GDM1 (cell line): ENCODE results near the gene ARMH2.

Experiments used
- DNase-seq: peaks from one replicate; lab custom pipeline; 2025; lab: John Stamatoyannopoulos, UW

ARMH2 gene

GRCh38 chr6:24798740-24799540 lies at the start of gene ARMH2:
Gene ARMH2 (minus strand): TSS chr6:24798917. CDS start chr6:24798857, 60 bp downstream.
- no peak for DNase-seq

- DNase-seq, result no peak
Measured at GRCh38 chr6:24848461-24848860, 49.7 kb upstream of the ARMH2 start.

GRCh38 chr6:24847402-24847801 lies 48.7 kb upstream of the ARMH2 start:
- DNase-seq, result no peak

GRCh38 chr6:24845578-24845977 lies 46.9 kb upstream of the ARMH2 start:
- no peak for DNase-seq

- DNase-seq, result no peak
Measured at GRCh38 chr6:24844903-24845302, 46.2 kb upstream of the ARMH2 start.

DNA sequence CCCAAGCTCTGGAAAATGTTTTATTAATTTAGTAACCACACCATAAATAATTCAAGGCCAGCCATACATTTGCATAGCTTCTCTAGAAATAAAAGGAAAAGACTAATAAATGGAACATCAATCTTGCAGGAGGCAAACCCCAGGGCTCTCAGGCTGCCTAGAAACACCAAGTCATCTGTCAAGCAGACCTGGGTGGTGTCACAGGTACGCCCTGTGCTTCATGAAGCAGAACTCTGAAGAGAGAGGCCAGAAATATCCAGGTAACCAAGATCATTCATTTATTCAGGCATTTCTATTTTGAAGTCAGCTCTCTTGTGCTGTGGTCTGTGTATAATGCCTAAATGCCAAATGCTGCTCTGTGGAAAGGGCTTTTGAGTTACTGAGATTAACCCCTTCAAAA lies 45.3 kb upstream of the ARMH2 start:
- no peak for DNase-seq

DNA sequence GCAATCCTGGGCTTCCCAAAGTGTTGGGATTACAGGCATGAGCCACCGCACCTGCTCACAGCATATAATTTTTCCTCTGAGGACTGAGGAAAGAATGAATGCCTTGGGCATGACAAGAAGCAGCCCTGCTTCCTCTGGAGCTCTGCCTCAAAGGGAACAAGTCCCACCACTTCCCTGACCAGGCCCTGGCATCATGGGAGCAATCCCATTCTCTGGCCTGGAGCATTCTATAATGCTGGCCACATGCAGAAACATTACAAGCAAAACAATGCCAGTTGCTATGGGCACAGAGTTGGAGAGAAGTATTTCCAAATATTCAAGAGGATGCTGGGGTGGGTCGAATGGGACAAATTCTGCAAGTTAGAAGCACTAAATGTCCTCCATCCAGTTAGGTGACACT lies 41.5 kb upstream of the ARMH2 start:
- DNase-seq, result no peak

- DNase-seq, result no peak
Measured at GRCh38 chr6:24838994-24839393, 40.3 kb upstream of the ARMH2 start.

DNA sequence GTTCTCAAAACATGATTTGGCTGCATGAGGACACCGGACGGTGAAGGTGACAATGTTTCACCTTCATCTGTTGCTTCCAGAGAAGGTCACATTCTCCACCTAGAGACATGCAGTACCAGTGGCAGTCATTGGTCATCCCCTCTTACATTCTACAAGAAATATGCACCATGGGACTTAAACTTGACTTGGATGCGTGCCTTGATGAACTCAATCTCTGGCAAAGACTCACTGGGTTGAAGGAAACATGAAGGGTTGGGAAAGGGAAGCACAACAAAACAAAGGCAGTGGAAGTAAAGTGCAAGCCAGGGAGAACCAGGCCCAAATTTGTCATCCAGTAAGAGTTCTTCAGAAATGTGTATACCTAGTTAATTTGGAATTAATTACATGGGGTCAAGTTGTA lies 39.4 kb upstream of the ARMH2 start:
- no peak for DNase-seq

GRCh38 chr6:24836109-24836508 lies 37.4 kb upstream of the ARMH2 start:
- no peak for DNase-seq

- DNase-seq, result no peak
Measured at GRCh38 chr6:24833711-24834386, 35.1 kb upstream of the ARMH2 start.

DNA sequence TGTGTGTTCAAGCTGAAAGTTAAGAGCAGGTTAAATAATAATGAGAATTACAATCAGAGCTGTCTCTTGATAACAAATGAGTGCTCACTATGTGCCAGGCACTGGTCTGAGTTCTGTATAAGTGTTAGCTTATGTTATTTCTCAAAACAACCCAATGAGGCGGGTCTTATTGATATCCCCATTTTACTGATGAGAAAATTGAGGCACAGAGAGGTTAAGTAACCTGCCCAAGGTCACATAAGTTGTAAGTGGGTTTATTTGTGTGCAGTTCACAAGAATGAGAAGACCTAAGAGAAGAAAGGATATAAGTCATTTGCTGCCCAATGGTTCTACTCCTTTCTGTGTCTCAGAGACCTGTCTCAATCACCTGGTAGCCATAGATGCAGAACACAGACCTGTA lies 34.1 kb upstream of the ARMH2 start:
- no peak for DNase-seq

- DNase-seq, result no peak
Measured at GRCh38 chr6:24831771-24832716, 33.3 kb upstream of the ARMH2 start.

DNA sequence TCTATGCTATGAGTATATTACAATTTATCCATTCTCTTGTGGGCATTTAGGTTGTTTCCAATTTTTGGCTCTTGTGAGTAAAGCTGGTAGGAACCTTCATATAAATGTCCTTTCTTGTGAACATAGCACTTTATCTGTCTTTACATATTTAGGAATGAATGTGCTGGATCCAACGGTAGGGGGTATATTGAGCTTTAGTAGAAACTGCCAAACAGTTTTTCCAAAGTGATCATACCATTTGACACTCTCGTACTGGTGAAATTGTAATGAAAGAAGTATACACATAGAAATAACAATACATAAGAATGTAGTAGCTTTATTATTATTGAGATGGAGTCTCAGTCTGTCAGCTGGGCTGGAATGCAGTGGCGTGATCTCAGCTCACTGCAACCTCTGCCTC lies 30.9 kb upstream of the ARMH2 start:
- no peak for DNase-seq

DNA sequence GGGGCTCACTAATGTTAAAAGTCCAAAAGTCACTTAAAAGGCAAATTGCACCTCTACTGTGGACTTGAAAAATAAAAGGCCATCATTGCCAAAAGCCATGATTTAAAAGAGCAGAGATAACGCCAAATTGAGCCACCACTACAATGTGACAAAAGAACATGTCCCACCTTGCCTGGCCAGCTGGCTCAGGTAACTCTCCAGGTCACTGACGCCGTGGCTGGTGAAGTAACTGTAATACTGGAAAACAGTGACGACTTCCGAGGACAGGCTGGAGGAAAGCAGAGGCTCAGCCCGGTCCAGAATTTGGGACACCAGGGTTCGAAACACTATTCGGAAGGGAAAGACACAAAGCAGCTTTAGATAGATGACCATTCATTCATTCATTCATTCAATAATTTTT lies 29.3 kb upstream of the ARMH2 start:
- DNase-seq, result no peak

- no peak for DNase-seq
Measured at GRCh38 chr6:24827162-24827561, 28.4 kb upstream of the ARMH2 start.

GRCh38 chr6:24825130-24825630 lies 26.5 kb upstream of the ARMH2 start:
- DNase-seq, result no peak

- no peak for DNase-seq
Measured at GRCh38 chr6:24824142-24824938, 25.6 kb upstream of the ARMH2 start.

GRCh38 chr6:24823185-24823584 lies 24.5 kb upstream of the ARMH2 start:
- no peak for DNase-seq

DNA sequence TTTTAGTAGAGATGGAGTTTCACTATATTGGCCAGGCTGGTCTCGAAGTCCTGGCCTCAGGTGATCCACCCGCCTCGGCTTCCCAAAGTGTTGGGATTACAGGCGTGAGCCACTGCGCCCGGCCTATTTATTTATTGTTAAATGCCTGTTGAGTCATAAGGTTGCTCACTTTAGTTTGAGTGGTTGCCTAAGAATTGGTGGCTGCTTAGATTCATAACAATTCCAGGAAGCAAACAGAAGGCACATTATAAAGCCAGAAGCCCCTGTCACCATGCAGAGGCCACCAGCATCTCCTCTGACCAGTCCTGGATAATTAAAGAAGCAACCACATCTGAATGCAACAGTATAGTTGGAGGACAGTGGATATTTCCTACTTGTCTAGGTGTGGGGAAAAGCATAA lies 24.0 kb upstream of the ARMH2 start:
- no peak for DNase-seq

GRCh38 chr6:24821860-24822444 lies 23.2 kb upstream of the ARMH2 start:
- no peak for DNase-seq
